ENCODE measurements around the gene RTN4R.
A peak's percentile ranks its signal among the peaks of the same experiment; 100 is the strongest.
"Not testable (repeated sequence)": the region's sequence is repeated elsewhere in the genome, so short reads cannot be mapped to it uniquely, and the experiment has no call there.

RTN4R gene

GRCh38 chr22:20305894-20306645 is 38.0 kb upstream of the RTN4R start:
- no peak for DNase-seq

GRCh38 chr22:20305230-20305893 is 37.2 kb upstream of the RTN4R start:
- not testable (repeated sequence) for DNase-seq

- no peak for DNase-seq
Measured at GRCh38 chr22:20304646-20305045, 36.5 kb upstream of the RTN4R start.

GRCh38 chr22:20303229-20303534 is 35.1 kb upstream of the RTN4R start:
- DNase-seq = not testable (repeated sequence)

GRCh38 chr22:20302438-20303228 is 34.5 kb upstream of the RTN4R start:
- no peak for DNase-seq

- no peak for DNase-seq
Measured at GRCh38 chr22:20299746-20300136, 31.6 kb upstream of the RTN4R start.

GRCh38 chr22:20298803-20299745 is 31.0 kb upstream of the RTN4R start:
- DNase-seq = peak; percentile 60

GRCh38 chr22:20298110-20298802 is 30.1 kb upstream of the RTN4R start:
- DNase-seq = no peak

GRCh38 chr22:20297414-20298109 is 29.4 kb upstream of the RTN4R start:
- DNase-seq = no peak

- no peak for DNase-seq
Measured at GRCh38 chr22:20296598-20296997, 28.5 kb upstream of the RTN4R start.

GRCh38 chr22:20295262-20296064 is 27.3 kb upstream of the RTN4R start:
- DNase-seq = no peak

GRCh38 chr22:20292673-20293232 is 24.6 kb upstream of the RTN4R start:
- no peak for DNase-seq

GRCh38 chr22:20292108-20292507 is 24.0 kb upstream of the RTN4R start:
- DNase-seq = no peak

GRCh38 chr22:20291604-20292063 is 23.5 kb upstream of the RTN4R start:
- no peak for DNase-seq

- DNase-seq = no peak
Measured at GRCh38 chr22:20291249-20291586, 23.1 kb upstream of the RTN4R start.

- no peak for DNase-seq
Measured at GRCh38 chr22:20290578-20291248, 22.6 kb upstream of the RTN4R start.

GRCh38 chr22:20290045-20290392 is 21.9 kb upstream of the RTN4R start:
- no peak for DNase-seq

GRCh38 chr22:20289182-20290044 is 21.3 kb upstream of the RTN4R start:
- not testable (repeated sequence) for DNase-seq

Measured in fibroblast of skin of scalp (primary cell).